ENCODE data around the gene UCN. TPM values are rescaled to one million over a fixed set of nuclear protein-coding genes. Genes with fewer than 3 reads are reported as not detected.

Gene UCN
- total RNA-seq, 1 experiment from 2014 or later: 4.4 TPM

DNA sequence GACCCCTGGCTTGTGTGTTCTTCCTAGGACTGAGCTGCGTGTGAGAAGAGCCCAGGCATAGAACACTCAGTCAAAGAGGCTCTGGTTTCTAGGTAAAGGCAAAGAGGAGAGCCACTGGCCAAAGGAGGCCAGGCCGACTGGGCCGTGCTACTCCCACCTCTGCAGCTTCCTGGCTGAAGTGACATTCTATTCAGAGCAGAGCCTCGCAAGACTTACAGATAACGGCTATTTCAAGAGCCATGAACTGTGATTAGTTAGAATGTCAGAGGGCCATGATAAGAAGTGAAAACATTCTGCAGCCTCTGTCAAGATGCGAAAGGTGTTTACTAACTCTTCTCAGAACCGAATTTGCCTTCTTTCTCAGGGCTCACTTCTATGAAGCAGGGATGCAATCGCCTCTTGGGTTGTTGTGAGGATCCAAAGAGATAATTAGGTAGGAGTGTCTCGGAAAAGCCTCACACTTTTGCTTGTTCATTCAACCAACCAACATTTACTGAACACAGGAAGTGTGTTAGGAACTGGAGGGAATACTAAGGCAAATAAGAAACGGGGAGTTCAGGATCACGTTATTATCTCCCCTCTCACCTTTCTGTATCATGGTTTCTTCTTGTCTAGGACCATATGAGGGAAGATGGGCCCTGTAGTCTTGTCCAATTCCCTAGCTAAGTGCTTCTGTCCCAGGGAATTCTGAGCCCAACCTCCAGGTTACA, 36.5 kb downstream of the UCN start:
- Histone ChIP-seq H3K4me3 (ENCODE audit: low read depth in 2 of 2, low read length in 2 of 2) (no peak overlapping the region), H3K36me3 (ENCODE audit: control insufficient read depth, insufficient read depth, low read length) (no peaks in the 10 kb centered on the region), H3K4me1 (ENCODE audit: control insufficient read depth, insufficient read depth, low read length) (no peaks in the 10 kb centered on the region), H3K27ac (ENCODE audit: low read length) (no peak overlapping the region), H3K27me3 (ENCODE audit: control insufficient read depth, insufficient read depth, low read length) (0 out of 2 replicates have a peak, but pooled peaks cover 4% of the 10 kb centered on the region), H3K9me3 (ENCODE audit: control insufficient read depth, insufficient read depth, low read depth, low read length) (no peaks in the 10 kb centered on the region)
- DNase-seq (ENCODE audit: low read depth, low spot score) (no peak), ATAC-seq (no peak)
- in situ Hi-C loops (cut with HindIII; ENCODE audit: low pct_unique_long_range_greater_than_20kb, low sequenced_read_pairs): no loop called here
- ChIA-PET POLR2A (interaction anchor here (0.7 kb wide), 2 partner anchors 21 to 493 kb away, joined by 3 read pairs; no protein-coding TSS in a partner anchor), CTCF (interaction anchor here (0.7 kb wide), 1 partner anchor 51 kb away, joined by 3 read pairs; no protein-coding TSS in a partner anchor)
- TF ChIP-seq POLR2AphosphoS5 (IDR thresholded peaks at IDR 0.05; ENCODE audit: low read depth, low read length) (no peak), REST (IDR thresholded peaks at IDR 0.05; ENCODE audit: insufficient read depth in 1 of 2, low read depth in 2 of 2, low read length in 1 of 2) (no peak), SIN3A (IDR thresholded peaks at IDR 0.05; ENCODE audit: borderline replicate concordance, insufficient read depth, low read depth, low read length) (no peak), TCF7L2 (IDR thresholded peaks at IDR 0.05; ENCODE audit: low read depth, low read length) (no peak)
- TF ChIP-seq, protein P1, sequence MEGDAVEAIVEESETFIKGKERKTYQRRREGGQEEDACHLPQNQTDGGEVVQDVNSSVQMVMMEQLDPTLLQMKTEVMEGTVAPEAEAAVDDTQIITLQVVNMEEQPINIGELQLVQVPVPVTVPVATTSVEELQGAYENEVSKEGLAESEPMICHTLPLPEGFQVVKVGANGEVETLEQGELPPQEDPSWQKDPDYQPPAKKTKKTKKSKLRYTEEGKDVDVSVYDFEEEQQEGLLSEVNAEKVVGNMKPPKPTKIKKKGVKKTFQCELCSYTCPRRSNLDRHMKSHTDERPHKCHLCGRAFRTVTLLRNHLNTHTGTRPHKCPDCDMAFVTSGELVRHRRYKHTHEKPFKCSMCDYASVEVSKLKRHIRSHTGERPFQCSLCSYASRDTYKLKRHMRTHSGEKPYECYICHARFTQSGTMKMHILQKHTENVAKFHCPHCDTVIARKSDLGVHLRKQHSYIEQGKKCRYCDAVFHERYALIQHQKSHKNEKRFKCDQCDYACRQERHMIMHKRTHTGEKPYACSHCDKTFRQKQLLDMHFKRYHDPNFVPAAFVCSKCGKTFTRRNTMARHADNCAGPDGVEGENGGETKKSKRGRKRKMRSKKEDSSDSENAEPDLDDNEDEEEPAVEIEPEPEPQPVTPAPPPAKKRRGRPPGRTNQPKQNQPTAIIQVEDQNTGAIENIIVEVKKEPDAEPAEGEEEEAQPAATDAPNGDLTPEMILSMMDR (IDR thresholded peaks at IDR 0.05): no peak
- BruUV-seq (replicated peaks): no TSS peak
- intact Hi-C loops (cut with micrococcal nuclease; ENCODE audit: unreplicated experiment): no loop called here

DNA sequence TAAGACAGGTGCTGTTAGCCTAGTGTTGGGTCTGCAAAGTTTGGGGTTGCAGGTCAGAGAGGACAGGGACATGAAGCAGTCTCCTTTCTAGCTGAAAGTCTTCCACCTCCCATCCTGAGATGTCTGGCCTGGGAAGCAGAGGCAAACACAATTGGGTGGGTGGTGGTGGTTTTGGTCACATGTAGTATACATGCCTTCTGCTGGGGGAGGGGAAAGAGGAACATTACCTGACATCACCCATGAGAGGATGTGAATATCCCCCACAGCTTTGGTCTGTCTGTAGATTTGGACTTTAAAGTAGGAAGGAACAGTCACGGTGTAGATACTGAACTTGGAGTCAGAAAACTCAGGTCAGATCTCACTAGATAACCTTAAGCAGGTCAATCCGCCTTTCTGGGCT, 37.6 kb downstream of the UCN start:
- Histone ChIP-seq H3K4me3 (ENCODE audit: low read depth in 2 of 2, low read length in 2 of 2) (no peak overlapping the region), H3K27me3 (ENCODE audit: control insufficient read depth, insufficient read depth, low read length) (0 out of 2 replicates have a peak, but pooled peaks cover 4% of the 10 kb centered on the region), H3K4me1 (ENCODE audit: control insufficient read depth, insufficient read depth, low read length) (no peaks in the 10 kb centered on the region), H3K9me3 (ENCODE audit: control insufficient read depth, insufficient read depth, low read depth, low read length) (no peaks in the 10 kb centered on the region), H3K27ac (ENCODE audit: low read length) (no peak overlapping the region), H3K36me3 (ENCODE audit: control insufficient read depth, insufficient read depth, low read length) (no peaks in the 10 kb centered on the region)
- POLR2A ChIA-PET: no interaction called here
- BruUV-seq (replicated peaks): no TSS peak
- TF ChIP-seq, protein P1 (IDR thresholded peaks at IDR 0.05): no peak
- no peak for TF ChIP-seq POLR2AphosphoS5 (IDR thresholded peaks at IDR 0.05; ENCODE audit: low read depth, low read length)
- no peak for TF ChIP-seq REST (IDR thresholded peaks at IDR 0.05; ENCODE audit: insufficient read depth in 1 of 2, low read depth in 2 of 2, low read length in 1 of 2)
- DNase-seq (ENCODE audit: low read depth, low spot score): no peak
- in situ Hi-C loops (cut with HindIII; ENCODE audit: low pct_unique_long_range_greater_than_20kb, low sequenced_read_pairs) (no loop called here), intact Hi-C loops (cut with micrococcal nuclease; ENCODE audit: unreplicated experiment) (no loop called here)
- CTCF ChIA-PET: no interaction called here
- ATAC-seq: no peak

Data from Panc1 (cell line).